Peyer's patch (tissue), 4 donors: Measurements from ENCODE around the gene HES1. TPM values are rescaled to one million over a fixed set of nuclear protein-coding genes. Genes with fewer than 3 reads are reported as not detected.

Source experiments
- DNase-seq, 3 donors: peaks; one replicate each; pipeline ENCODE4 v3.0.0-alpha.2; 2017 to 2019
- H3K27ac ChIP-seq, 4 donors: fragments of 200-600 bp; sonication (generic); one replicate each; pipeline ENCODE4 v1.5.1; 2016 to 2019
- H3K27me3 ChIP-seq, 2 donors: fragments of 200-600 bp; sonication (generic); one replicate each; pipeline ENCODE4 v1.5.1; 2019
- H3K36me3 ChIP-seq, 3 donors: fragments of 200-600 bp; sonication (generic); one replicate each; pipeline ENCODE4 v1.5.1; 2016 to 2019
- H3K4me1 ChIP-seq, 4 donors: fragments of 200-600 bp; sonication (generic); one replicate each; pipeline ENCODE4 v1.5.1; 2016 to 2019
- H3K4me3 ChIP-seq, 4 donors: fragments of 200-600 bp; sonication (generic); 1 replicate in 3 of 4; 2 replicates in 1 of 4; pipeline ENCODE4 v1.5.1; 2016 to 2019; ENCODE audit warnings: mild to moderate bottlenecking in 1 of 4
- H3K9me3 ChIP-seq, 4 donors: fragments of 200-600 bp; sonication (generic); one replicate each; pipeline ENCODE4 v1.5.1; 2016 to 2019; ENCODE audit warnings: mild to moderate bottlenecking in 1 of 4
- POLR2A ChIP-seq, 2 donors: fragments of 450-650 bp; IDR thresholded peaks; one replicate each; pipeline ENCODE4 v1.5.1; 2017; ENCODE audit warnings: antibody characterized with exemption in 2 of 2, mild to moderate bottlenecking in 2 of 2, moderate library complexity in 2 of 2
- total RNA-seq, 4 donors: library from RNA; depleted of rRNA; stranded (reverse); fragments of >200 nt; gene quantifications; one replicate each; pipeline ENCODE4 v1.1.0, GENCODE V29; 2016
- TF ChIP-seq, protein P1 (sequence below), 6 experiments: fragments of 450-650 bp in 4 of 6; fragments of 200-600 bp in 2 of 6; sonication (generic) in 1 of 6; IDR thresholded peaks; one replicate each; pipeline ENCODE4 v1.5.1; 2017 to 2019; ENCODE audit warnings: antibody characterized with exemption in 6 of 6, mild to moderate bottlenecking in 3 of 6, moderate library complexity in 1 of 6

Gene HES1
- total RNA-seq, 4 donors from 2014 or later = 32.2 to 65.6 (median 49.4) TPM

- H3K4me3 ChIP-seq = no peak overlapping the region
- H3K4me1 ChIP-seq = peaks cover 5 to 28% (median 12%) of the 10 kb centered on the region in 4 donors
- TF ChIP-seq, protein P1, sequence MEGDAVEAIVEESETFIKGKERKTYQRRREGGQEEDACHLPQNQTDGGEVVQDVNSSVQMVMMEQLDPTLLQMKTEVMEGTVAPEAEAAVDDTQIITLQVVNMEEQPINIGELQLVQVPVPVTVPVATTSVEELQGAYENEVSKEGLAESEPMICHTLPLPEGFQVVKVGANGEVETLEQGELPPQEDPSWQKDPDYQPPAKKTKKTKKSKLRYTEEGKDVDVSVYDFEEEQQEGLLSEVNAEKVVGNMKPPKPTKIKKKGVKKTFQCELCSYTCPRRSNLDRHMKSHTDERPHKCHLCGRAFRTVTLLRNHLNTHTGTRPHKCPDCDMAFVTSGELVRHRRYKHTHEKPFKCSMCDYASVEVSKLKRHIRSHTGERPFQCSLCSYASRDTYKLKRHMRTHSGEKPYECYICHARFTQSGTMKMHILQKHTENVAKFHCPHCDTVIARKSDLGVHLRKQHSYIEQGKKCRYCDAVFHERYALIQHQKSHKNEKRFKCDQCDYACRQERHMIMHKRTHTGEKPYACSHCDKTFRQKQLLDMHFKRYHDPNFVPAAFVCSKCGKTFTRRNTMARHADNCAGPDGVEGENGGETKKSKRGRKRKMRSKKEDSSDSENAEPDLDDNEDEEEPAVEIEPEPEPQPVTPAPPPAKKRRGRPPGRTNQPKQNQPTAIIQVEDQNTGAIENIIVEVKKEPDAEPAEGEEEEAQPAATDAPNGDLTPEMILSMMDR (IDR thresholded peaks at IDR 0.05) = no peak
- no peak for TF ChIP-seq POLR2A (IDR thresholded peaks at IDR 0.05)
- peak; percentile 34 to 83 (median 75) for DNase-seq
- no peaks in the 10 kb centered on the region for H3K27me3 ChIP-seq
- peak overlapping the region in 1 of 4 donors; percentile 77 for H3K27ac ChIP-seq
- H3K9me3 ChIP-seq = no peaks in the 10 kb centered on the region
- H3K36me3 ChIP-seq = no peaks in the 10 kb centered on the region
Observed at GRCh38 chr3:194103983-194104751, 31.8 kb upstream of the HES1 start.

DNA sequence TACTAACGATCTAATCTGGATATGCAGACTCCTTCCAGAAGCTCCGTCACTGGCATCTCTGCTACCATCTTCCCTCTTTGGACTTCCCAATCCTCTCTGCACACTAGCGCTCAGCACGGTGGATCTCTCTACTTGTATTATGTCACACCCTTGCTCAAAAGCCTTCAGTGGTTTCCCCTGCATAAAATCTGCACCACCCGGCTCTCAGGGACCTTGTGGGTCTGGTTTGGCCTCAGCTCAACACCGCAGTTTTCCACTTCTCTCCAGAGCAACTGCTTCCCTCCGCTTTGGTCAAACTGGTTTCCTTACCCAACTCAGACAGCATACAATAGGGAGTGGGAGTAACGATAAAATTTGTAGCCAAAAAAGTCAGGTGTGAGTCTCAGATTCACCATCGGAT lies 30.7 kb upstream of the HES1 start:
- Histone ChIP-seq H3K36me3 (no peaks in the 10 kb centered on the region), H3K27ac (no peak overlapping the region), H3K4me1 (peaks cover 5 to 28% (median 12%) of the 10 kb centered on the region in 4 donors), H3K9me3 (no peaks in the 10 kb centered on the region), H3K27me3 (no peaks in the 10 kb centered on the region), H3K4me3 (no peak overlapping the region)
- TF ChIP-seq, protein P1 (IDR thresholded peaks at IDR 0.05) = no peak
- no peak for TF ChIP-seq POLR2A (IDR thresholded peaks at IDR 0.05)
- DNase-seq = peak in 1 of 3 donors; percentile 22

DNA sequence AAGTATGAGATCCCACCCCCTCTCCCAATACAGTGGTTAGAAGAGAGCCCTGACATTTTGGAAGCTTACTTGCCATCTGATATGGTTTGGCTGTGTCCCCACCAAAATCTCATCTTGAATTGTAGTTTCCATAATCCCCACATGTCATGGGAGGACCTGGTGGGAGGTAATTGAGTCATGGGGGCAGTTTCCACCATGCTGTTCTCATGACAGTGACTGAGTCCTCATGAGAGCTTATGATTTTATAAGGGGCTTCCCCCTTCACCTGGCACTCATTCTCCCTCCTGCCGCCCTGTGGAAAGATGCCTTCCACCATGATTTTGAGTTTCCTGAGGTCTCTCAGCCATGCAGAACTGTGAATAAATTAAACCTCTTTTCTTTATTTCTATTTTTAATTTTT lies 28.8 kb upstream of the HES1 start:
- Histone ChIP-seq H3K9me3 (no peaks in the 10 kb centered on the region), H3K36me3 (no peaks in the 10 kb centered on the region), H3K27me3 (no peaks in the 10 kb centered on the region), H3K4me3 (no peak overlapping the region), H3K4me1 (peaks cover 0 to 13% (median 7%) of the 10 kb centered on the region in 4 donors), H3K27ac (no peak overlapping the region)
- peak in 1 of 3 donors; percentile 2 for DNase-seq
- no peak for TF ChIP-seq POLR2A (IDR thresholded peaks at IDR 0.05)
- TF ChIP-seq, protein P1 (IDR thresholded peaks at IDR 0.05) = no peak

DNA sequence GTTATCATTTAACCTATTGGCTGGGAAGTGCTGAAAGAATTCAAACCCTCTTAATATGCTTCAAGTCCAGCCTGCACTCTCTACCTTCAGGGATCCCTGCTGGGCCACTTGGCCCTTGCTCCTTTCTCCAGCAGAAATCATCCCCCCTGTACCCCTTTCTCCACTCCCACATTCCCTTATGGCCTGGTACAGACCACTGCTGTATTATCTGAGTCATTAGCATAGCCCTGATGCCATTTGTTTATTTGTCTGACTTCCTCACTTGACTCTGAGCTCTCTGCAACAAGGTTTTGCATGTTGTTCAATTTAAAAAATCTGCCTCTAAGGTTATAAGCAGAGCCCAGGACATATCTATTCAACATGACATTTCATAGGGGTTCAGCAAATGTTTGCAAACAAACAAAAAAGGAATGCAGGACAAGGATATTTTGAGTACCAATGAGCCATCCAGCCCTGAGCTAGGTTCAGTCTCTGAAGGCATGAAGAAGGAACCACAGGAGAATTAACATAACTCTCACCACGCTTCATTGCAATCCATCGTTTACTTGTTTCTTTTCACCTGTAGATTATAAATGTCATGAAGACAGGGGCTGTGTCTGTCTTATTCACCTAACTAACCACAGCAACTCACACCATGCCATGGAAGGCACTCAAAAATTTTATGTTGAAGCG lies 26.6 kb upstream of the HES1 start:
- Histone ChIP-seq H3K27ac (no peak overlapping the region), H3K4me1 (peaks cover 0 to 9% (median 3%) of the 10 kb centered on the region in 4 donors), H3K9me3 (no peaks in the 10 kb centered on the region), H3K36me3 (no peaks in the 10 kb centered on the region), H3K27me3 (no peaks in the 10 kb centered on the region), H3K4me3 (no peak overlapping the region)
- DNase-seq = no peak
- TF ChIP-seq, protein P1 (IDR thresholded peaks at IDR 0.05) = no peak
- no peak for TF ChIP-seq POLR2A (IDR thresholded peaks at IDR 0.05)

DNA sequence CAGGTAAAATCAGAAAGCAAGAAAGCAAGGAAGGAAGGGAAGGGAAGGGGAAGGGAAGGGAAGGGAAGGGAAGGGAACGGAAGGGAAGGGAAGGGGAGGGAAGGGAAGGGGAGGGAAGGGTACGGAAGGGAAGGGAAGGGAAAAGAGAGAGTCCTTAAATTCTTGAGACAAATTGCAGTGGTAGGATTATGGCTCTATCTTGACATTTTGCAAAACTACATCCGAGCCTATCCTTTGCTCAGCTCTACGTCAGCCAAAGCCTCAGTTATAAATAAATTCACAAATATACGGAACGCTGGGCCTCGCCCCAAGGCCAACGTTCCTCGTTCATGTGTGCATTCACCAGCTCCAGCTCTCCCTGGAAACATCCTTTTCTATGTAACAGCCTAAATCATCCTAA lies 25.5 kb upstream of the HES1 start:
- no peak for TF ChIP-seq POLR2A (IDR thresholded peaks at IDR 0.05)
- TF ChIP-seq, protein P1 (IDR thresholded peaks at IDR 0.05) = no peak
- Histone ChIP-seq H3K9me3 (no peaks in the 10 kb centered on the region), H3K4me3 (no peak overlapping the region), H3K27ac (no peak overlapping the region), H3K27me3 (no peaks in the 10 kb centered on the region), H3K36me3 (no peaks in the 10 kb centered on the region), H3K4me1 (no peaks in the 10 kb centered on the region)
- DNase-seq = no peak
